Activated CD4-positive, alpha-beta T cell treated with anti-CD3 and anti-CD28 coated beads, Interleukin-2, amount 50 U/mL, for 16 hours (primary cell): ENCODE data around the gene RPUSD4.
A peak's percentile ranks its signal among the peaks of the same experiment; 100 is the strongest.

Source experiments
- DNase-seq: peaks from one replicate; pipeline ENCODE4 v3.0.0-alpha.2; 2020

Gene RPUSD4

GRCh38 chr11:126210871-126211235, 597 bp downstream of the RPUSD4 start:
- no peak for DNase-seq

- no peak for DNase-seq
These were observed 3.6 kb downstream of the RPUSD4 start for GRCh38 chr11:126207896-126208295.

GRCh38 chr11:126205359-126205758, 6.1 kb downstream of the RPUSD4 start:
- no peak for DNase-seq

- DNase-seq, result no peak
These were observed 8.6 kb downstream of the RPUSD4 start for GRCh38 chr11:126202646-126203359.

GRCh38 chr11:126198648-126199047, 12.8 kb downstream of the RPUSD4 start:
- DNase-seq, result no peak

GRCh38 chr11:126197277-126197939, 14.0 kb downstream of the RPUSD4 start:
- DNase-seq, result no peak

GRCh38 chr11:126195119-126195518, 16.3 kb downstream of the RPUSD4 start:
- no peak for DNase-seq

- peak; percentile 30 for DNase-seq
These were observed 17.3 kb downstream of the RPUSD4 start for GRCh38 chr11:126194121-126194543.

GRCh38 chr11:126193038-126193478, 18.4 kb downstream of the RPUSD4 start:
- no peak for DNase-seq

- DNase-seq, result no peak
These were observed 19.1 kb downstream of the RPUSD4 start for GRCh38 chr11:126192361-126192760.

- no peak for DNase-seq
These were observed 19.9 kb downstream of the RPUSD4 start for GRCh38 chr11:126191379-126192073.

GRCh38 chr11:126190792-126191191, 20.7 kb downstream of the RPUSD4 start:
- no peak for DNase-seq

GRCh38 chr11:126189109-126189929, 22.1 kb downstream of the RPUSD4 start:
- no peak for DNase-seq

GRCh38 chr11:126188332-126189108, 22.9 kb downstream of the RPUSD4 start:
- DNase-seq, result no peak

- DNase-seq, result no peak
These were observed 24.5 kb downstream of the RPUSD4 start for GRCh38 chr11:126186708-126187529.

- no peak for DNase-seq
These were observed 25.3 kb downstream of the RPUSD4 start for GRCh38 chr11:126186025-126186698.

- DNase-seq, result no peak
These were observed 26.0 kb downstream of the RPUSD4 start for GRCh38 chr11:126185259-126186024.

- DNase-seq, result no peak
These were observed 28.5 kb downstream of the RPUSD4 start for GRCh38 chr11:126182787-126183445.
